Dermis blood vessel endothelial cell (primary cell): Measurements from ENCODE around the gene ADGRA1. TPM values are rescaled to one million over a fixed set of nuclear protein-coding genes. Genes with fewer than 3 reads are reported as not detected.

Experiments
- DNase-seq: peaks from one replicate; pipeline ENCODE4 v3.0.0; 2010
- total RNA-seq: library from RNA; depleted of rRNA; stranded (reverse); fragments of >200 nt; gene quantifications from 2 replicates; pipeline ENCODE4 v1.2.3, GENCODE V29; 2014

Gene ADGRA1
- total RNA-seq, 1 donor from 2014 or later = not detected

- DNase-seq = no peak
Measured at GRCh38 chr10:133079836-133080682, 7.7 kb upstream of the ADGRA1 start.

GRCh38 chr10:133080683-133081040 is 7.1 kb upstream of the ADGRA1 start:
- no peak for DNase-seq

- DNase-seq = no peak
Measured at GRCh38 chr10:133081636-133082035, 6.1 kb upstream of the ADGRA1 start.

- no peak for DNase-seq
Measured at GRCh38 chr10:133082685-133083421, 4.9 kb upstream of the ADGRA1 start.

GRCh38 chr10:133083422-133084100 is 4.2 kb upstream of the ADGRA1 start:
- DNase-seq = no peak

- no peak for DNase-seq
Measured at GRCh38 chr10:133084491-133084890, 3.2 kb upstream of the ADGRA1 start.

GRCh38 chr10:133085251-133086125 is 2.2 kb upstream of the ADGRA1 start:
- DNase-seq = no peak

GRCh38 chr10:133086247-133086646 is 1.5 kb upstream of the ADGRA1 start:
- no peak for DNase-seq

- no peak for DNase-seq
Measured at GRCh38 chr10:133087045-133087678, 562 bp upstream of the ADGRA1 start.

GRCh38 chr10:133088179-133088955 is 643 bp downstream of the ADGRA1 start:
- DNase-seq = no peak

- DNase-seq = no peak
Measured at GRCh38 chr10:133088956-133089800, 1.5 kb downstream of the ADGRA1 start.

- no peak for DNase-seq
Measured at GRCh38 chr10:133090101-133090500, 2.4 kb downstream of the ADGRA1 start.

- no peak for DNase-seq
Measured at GRCh38 chr10:133090654-133091053, 2.9 kb downstream of the ADGRA1 start.

GRCh38 chr10:133091316-133091715 is 3.6 kb downstream of the ADGRA1 start:
- DNase-seq = no peak

GRCh38 chr10:133093291-133093690 is 5.6 kb downstream of the ADGRA1 start:
- DNase-seq = no peak

- DNase-seq = no peak
Measured at GRCh38 chr10:133094286-133094685, 6.6 kb downstream of the ADGRA1 start.

GRCh38 chr10:133094866-133095265 is 7.1 kb downstream of the ADGRA1 start:
- no peak for DNase-seq

GRCh38 chr10:133095586-133095985 is 7.9 kb downstream of the ADGRA1 start:
- no peak for DNase-seq

- no peak for DNase-seq
Measured at GRCh38 chr10:133096616-133097269, 9.0 kb downstream of the ADGRA1 start.

GRCh38 chr10:133097418-133097817 is 9.7 kb downstream of the ADGRA1 start:
- DNase-seq = no peak
